Mesenteric fat pad (tissue), 1 donor: ENCODE data around the gene FFAR1. TPM values are rescaled to one million over a fixed set of nuclear protein-coding genes. Genes with fewer than 3 reads are reported as not detected.

ENCODE experiments used
- DNase-seq: peaks from one replicate; pipeline ENCODE4 v3.0.0-alpha.2; 2020; ENCODE audit warnings: low spot score
- microRNA-seq: library from miRNA; unstranded; fragments of <30 nt; microRNA quantifications from one replicate; pipeline ENCODE4 v1.2.0, GENCODE V29; 2020; ENCODE audit warnings: borderline number of aligned reads
- total RNA-seq: library from RNA; stranded (reverse); fragmentation: NEBNext Ultra II Directional; extraction: Animal tissue kit (Norgen Biotek cat#: 25700); gene quantifications from one replicate; pipeline ENCODE4 v1.2.1, GENCODE V29; 2021
- donor health status: DM: yes; HTN: yes; CAD: no.

Gene FFAR1
- total RNA-seq, 1 donor from 2014 or later: not detected

DNA sequence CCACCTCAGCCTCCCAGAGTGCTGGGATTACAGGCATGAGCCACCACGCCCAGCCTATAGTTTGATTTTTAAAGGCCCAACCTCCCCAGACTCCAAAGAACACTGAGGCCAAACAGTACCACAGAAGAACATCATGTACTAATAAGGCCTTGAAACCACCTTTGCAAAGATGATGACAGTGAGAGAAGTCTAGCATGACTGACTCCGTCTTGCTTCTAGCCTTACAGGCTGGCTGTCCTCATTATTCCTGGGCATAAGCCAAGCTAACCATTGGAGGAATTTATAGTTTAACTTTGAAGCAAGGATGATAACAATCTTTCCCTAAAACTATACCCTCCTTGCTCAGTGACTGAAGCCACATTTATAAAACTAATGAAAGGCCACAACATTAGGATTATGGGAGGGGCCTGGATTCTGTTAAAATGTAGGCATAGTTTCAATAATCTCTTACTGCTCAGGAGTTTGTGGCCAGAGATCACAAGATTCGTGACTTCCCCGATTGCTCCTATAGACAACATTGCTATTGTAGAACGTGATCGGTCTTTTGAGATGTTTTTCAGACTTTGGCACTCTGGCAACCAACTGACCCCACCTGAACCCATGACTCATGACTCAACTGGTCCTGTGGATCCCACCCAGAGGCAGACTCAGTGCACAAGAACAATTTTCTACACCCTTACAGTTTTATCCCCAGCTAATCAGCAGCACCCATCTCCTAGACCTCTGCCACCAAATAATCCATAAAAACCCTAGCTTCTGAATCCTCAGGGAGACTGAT is 40.8 kb downstream of the FFAR1 start:
- DNase-seq: no peak

DNA sequence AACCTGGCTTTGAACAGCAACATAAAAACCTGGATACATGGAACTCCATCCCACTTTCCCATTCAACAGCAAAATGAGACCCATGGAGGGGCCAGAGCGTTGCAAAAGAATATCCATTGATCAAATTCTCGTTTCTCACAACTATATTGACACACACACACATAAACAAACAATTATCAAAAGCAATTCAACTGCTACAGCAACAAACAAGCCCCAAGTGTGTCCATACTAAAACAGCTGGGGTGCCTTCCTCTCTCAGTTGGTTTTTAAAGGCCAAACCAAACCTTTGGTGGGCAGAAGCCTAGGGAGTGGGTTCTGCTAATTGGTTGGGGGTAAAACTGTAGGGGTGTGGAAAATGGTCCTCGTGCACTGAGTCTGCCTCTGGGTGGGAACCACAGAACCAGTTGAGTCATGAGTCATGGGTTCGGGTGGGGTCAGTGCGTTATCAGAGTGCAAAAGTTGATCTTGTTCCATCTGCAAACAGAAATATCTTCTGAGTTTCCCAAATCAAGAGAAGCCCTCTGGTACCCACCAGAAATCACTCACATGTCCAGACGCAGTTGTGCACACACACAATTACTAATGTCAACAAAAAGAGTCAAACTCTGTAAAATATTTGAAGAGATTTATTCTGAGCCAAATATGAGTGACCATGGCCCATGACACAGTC is 41.6 kb downstream of the FFAR1 start:
- no peak for DNase-seq

DNA sequence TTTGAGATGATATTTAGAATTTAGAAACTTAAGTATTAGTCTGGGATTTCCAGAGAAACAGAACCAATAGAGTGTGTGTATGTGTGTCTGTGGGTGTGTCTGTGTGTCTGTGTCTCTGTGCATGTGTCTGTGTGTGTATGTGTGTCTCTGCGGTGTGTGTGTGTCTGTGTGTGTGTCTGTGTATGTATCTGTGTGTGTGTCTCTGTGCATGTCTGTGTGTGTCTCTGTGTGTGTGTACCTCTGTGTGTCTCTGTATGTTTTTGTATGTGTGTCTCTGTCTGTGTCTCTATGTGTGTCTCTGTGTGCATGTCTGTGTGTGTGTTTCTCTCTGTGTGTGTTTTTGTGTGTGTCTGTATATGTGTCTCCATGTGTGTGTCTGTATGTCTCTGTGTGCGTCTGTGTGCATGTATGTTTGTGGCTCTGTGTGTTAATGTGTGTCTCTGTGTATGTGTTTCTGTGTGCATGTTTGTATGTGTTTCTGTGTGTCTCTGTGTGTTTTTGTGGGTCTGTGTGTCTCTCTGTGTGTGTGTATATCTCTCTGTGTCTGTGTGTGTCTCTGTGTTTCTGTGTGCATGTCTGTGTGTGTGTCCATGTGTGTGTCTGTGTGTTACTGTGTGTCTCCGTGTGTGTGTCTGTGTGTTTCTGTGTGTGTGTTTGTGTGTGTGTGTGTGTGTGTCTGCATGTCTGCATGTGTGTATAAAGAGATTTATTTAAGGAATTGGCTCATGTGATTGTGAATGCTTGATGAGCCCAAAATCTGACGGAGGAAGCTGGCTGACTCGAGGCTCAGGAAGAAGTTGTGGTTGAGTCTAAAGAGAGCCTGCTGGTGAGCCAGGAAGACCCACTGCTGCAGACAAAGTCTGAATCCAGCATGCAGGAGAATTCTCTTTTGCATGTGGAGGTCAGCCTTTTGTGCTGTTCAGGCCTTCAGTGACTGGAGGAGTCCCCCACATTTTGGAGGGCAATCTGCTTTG is 45.3 kb downstream of the FFAR1 start:
- DNase-seq: no peak

DNA sequence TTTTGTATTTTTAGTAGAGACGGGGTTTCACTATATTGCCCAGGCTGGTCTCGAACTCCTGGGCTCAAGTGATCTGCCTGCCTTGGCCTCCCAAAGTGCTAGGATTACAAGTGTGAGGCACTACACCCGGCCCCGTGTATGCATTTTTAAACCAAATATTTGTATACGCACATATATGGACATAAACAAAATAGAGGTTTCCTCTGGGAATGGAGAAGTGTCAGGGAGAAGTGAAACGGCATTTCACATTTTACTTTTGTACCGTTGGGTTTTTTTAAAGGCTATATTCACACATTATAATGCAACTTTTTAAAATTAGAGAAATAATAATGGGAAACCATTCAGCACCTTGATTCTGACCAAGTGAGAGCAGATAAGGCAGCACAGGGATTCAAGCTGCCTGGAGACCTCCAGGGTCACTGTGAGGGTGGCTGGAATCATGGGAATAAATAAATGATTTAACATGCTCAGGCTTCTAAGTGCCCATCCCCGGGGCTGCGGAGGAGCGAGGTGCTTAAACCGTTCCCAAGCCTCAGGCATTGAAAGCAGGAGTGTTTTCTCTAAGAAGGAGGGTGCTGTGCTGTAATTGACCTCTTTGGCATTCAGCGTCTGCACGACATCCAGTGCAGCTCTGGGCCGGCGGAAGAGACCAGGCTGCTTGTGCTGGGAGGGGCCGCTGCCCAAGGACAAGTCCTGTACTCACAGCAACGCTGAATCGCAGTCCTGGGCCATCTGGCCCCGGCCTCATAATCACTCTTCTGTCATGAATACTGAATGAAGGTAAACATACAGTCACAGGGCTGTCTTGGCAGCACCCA is 47.9 kb downstream of the FFAR1 start:
- DNase-seq: no peak

DNA sequence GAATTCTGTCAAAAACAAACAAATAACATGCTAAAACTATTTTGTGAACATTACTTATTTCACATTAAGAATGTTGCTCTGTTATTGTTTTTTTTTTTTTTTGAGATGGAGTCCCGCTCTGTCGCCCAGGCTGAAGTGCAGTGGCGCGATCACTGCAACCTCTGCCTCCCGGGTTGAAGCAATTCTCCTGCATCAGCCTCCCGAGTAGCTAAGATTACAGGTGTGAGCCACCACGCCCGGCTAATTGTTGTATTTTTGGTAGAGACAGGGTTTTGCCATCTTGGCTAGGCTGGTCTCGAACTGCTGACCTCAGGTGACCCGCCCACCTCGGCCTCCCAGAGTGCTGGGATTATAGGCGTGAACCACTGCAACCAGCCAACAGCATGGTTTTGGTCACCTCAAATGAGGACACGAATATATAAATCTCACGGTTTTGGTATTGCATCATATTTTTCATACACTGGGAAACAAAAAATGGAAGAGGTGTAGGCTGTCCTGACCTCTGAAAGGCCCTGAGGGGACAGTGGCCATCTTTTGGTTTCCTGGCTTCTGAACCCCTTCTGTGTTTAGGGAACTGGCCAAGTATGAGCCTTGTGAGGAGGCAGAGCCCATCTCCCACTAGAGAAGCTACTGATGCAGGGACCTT is 48.7 kb downstream of the FFAR1 start:
- DNase-seq: no peak

DNA sequence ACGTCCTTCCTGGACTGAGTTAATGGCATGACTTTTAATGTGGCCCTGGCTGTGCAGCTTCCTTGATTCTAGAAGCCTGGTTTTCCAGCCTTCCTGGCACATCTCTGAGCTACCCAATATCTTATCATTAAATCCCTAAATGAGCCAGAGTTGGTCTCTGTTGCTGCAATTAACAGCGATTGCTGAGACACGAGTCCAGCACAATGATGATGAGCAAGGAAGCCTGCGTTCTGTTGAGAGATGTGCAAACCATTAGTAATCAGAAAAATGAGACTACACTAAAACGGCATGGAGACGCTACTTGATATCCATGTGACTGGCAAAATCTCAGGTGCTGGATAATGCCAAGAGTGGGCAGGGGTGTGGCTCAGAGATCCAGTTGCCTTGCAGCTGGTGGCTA is 49.4 kb downstream of the FFAR1 start:
- no peak for DNase-seq

Small RNA genes within 50 kb of the gene (microRNA-seq; reads per million reads assigned to microRNA genes)
- not detected for gene MIR5196

Other genes starting within 250 kb of the FFAR1 start
- 1.3 TPM for gene FXYD3, start 232.1 kb upstream of the FFAR1 start, total RNA-seq
- 7.7 TPM for gene LGI4, start 212.8 kb upstream of the FFAR1 start, total RNA-seq
- gene FXYD1, start 209.1 kb upstream of the FFAR1 start, total RNA-seq: 47.3 TPM
- 0.48 TPM for gene FXYD7, start 204.6 kb upstream of the FFAR1 start, total RNA-seq
- gene FXYD5, start 193.2 kb upstream of the FFAR1 start, total RNA-seq: 73.4 TPM
- not detected for gene FAM187B, start 119.2 kb upstream of the FFAR1 start, total RNA-seq
- gene LSR, start 98.9 kb upstream of the FFAR1 start, total RNA-seq: 8.1 TPM
- gene USF2, start 78.9 kb upstream of the FFAR1 start, total RNA-seq: 110 TPM
- gene HAMP, start 65.4 kb upstream of the FFAR1 start, total RNA-seq: not detected
- not detected for gene MAG, start 55.7 kb upstream of the FFAR1 start, total RNA-seq
- 1.3 TPM for gene CD22, start 18.7 kb upstream of the FFAR1 start, total RNA-seq
- 1.4 TPM for gene FFAR3, start 10.6 kb downstream of the FFAR1 start, total RNA-seq
- gene GPR42, start 23.2 kb downstream of the FFAR1 start, total RNA-seq: 0.87 TPM
- 2.4 TPM for gene FFAR2, start 100.4 kb downstream of the FFAR1 start, total RNA-seq
- gene KRTDAP, start 142.6 kb downstream of the FFAR1 start, total RNA-seq: not detected
- gene DMKN, start 165.7 kb downstream of the FFAR1 start, total RNA-seq: 3.1 TPM
- not detected for gene SBSN, start 180.4 kb downstream of the FFAR1 start, total RNA-seq
- gene GAPDHS, start 185.6 kb downstream of the FFAR1 start, total RNA-seq: not detected
- gene TMEM147, start 197.7 kb downstream of the FFAR1 start, total RNA-seq: 86.8 TPM
- not detected for gene ATP4A, start 215.8 kb downstream of the FFAR1 start, total RNA-seq
- gene PMIS2, start 238.3 kb downstream of the FFAR1 start, total RNA-seq: not detected